SK-N-MC (cell line): ENCODE data around the gene MBIP.

Experiments
- DNase-seq: peaks from one replicate; pipeline ENCODE4 v3.0.0-alpha.2; 2011; ENCODE audit warnings: low read depth, low spot score
- H3K27ac ChIP-seq: fragments of 200-600 bp; sonication (generic); 2 replicates; pipeline ENCODE4 v1.5.1; 2016; ENCODE audit warnings: mixed run types
- H3K36me3 ChIP-seq: fragments of 200-600 bp; sonication (generic); 2 replicates; pipeline ENCODE4 v1.6.1; 2017; ENCODE audit warnings: antibody characterized with exemption, low read length, mixed read lengths; ENCODE audit not compliant: insufficient read depth
- H3K4me3 ChIP-seq: fragments of 200-600 bp; sonication (generic); 2 replicates; pipeline ENCODE4 v1.5.1; 2016
- H3K9ac ChIP-seq: fragments of 200-600 bp; sonication (generic); 2 replicates; pipeline ENCODE4 v1.8.0; 2017; ENCODE audit warnings: mixed run types, mixed read lengths; ENCODE audit not compliant: insufficient read length
- H3K9me3 ChIP-seq: fragments of 200-600 bp; sonication (generic); 2 replicates; pipeline ENCODE4 v1.6.1; 2017; ENCODE audit warnings: low read depth, mild to moderate bottlenecking, antibody characterized with exemption, low read length, moderate library complexity, mixed read lengths
- EZH2 ChIP-seq: fragments of 200-600 bp; sonication (generic); IDR thresholded peaks from one replicate; pipeline ENCODE4 v1.6.1; 2017; ENCODE audit warnings: antibody characterized with exemption
- FOXP2 ChIP-seq: optimal IDR thresholded peaks from 2 replicates; pipeline ENCODE3; 2011; ENCODE audit warnings: mild to moderate bottlenecking, moderate library complexity; ENCODE audit not compliant: insufficient read depth; ENCODE audit errors: extremely low read length, control extremely low read depth
- POLR2AphosphoS5 ChIP-seq: IDR thresholded peaks from 2 replicates; pipeline ENCODE4 v1.6.1; 2012; ENCODE audit warnings: mild to moderate bottlenecking, low read depth, low read length, borderline replicate concordance

The MBIP gene

DNA sequence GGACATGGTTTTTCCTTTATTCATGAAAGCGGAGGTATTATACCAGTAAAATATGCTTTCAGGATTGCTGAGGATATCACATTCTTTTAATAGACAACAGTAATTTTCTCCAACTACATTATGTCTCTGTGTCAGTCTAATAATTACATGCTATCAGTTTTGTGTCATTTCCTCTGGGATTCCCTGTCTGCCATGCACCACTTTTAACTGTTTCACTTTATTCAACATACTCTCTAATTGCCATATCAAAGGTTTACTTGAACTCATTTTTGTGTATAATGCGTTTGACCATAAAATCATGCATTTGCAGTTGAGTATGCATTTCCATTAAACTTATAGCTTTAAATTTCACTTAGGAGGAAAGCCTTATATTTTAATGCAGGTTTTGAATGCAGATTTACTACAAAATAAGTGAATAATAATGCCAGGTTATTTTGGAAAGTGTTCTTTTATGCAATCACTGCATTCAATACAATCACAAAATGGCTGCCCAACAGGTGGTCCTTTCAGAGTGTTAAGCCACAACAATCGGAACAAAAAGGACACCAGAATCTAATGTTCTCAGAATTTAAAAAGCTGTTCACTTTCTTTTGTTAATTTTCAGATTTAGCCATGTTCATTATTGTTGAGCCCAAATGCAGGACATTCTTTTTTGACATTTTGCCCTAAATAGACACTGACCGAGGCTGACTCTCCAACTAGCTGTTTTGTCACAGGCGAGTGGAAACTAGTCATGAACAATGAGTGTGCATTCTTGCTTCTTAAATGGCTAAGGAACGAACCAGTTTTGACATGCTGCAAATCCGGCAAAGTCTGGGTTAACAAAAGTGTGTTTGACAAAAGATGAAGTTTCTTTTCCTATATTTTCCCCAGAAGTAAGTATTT, 40.9 kb downstream of the MBIP start:
- DNase-seq, result no peak
- H3K9me3 ChIP-seq, result no peaks in the 10 kb centered on the region
- no peak overlapping the region for H3K9ac ChIP-seq
- TF ChIP-seq FOXP2 (no peak), EZH2 (no peak), POLR2AphosphoS5 (no peak)
- no peaks in the 10 kb centered on the region for H3K36me3 ChIP-seq
- H3K4me3 ChIP-seq, result no peak overlapping the region
- H3K27ac ChIP-seq, result no peak overlapping the region

DNA sequence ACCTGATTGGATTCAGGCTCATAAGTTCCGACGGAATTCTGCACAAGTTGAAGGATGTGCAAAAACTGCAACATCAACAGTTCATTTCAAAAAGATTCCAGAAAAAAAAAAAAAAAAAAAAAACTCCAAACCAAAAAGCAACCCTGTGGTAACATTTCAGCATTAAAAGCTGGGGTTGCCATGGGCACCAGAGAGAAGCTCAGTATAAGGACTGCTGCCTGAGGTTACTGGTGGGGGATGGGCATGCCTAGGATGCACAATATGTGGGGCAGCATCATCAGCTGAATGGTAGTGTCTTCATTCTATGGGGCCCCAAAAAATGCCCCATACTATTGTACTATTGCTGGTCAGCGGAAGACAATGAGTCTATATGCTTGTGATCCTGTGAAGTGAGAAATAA, 44.7 kb downstream of the MBIP start:
- H3K27ac ChIP-seq, result no peak overlapping the region
- no peaks in the 10 kb centered on the region for H3K9me3 ChIP-seq
- no peak overlapping the region for H3K9ac ChIP-seq
- TF ChIP-seq FOXP2 (no peak), POLR2AphosphoS5 (no peak), EZH2 (no peak)
- no peak overlapping the region for H3K4me3 ChIP-seq
- H3K36me3 ChIP-seq, result no peaks in the 10 kb centered on the region
- DNase-seq, result no peak

DNA sequence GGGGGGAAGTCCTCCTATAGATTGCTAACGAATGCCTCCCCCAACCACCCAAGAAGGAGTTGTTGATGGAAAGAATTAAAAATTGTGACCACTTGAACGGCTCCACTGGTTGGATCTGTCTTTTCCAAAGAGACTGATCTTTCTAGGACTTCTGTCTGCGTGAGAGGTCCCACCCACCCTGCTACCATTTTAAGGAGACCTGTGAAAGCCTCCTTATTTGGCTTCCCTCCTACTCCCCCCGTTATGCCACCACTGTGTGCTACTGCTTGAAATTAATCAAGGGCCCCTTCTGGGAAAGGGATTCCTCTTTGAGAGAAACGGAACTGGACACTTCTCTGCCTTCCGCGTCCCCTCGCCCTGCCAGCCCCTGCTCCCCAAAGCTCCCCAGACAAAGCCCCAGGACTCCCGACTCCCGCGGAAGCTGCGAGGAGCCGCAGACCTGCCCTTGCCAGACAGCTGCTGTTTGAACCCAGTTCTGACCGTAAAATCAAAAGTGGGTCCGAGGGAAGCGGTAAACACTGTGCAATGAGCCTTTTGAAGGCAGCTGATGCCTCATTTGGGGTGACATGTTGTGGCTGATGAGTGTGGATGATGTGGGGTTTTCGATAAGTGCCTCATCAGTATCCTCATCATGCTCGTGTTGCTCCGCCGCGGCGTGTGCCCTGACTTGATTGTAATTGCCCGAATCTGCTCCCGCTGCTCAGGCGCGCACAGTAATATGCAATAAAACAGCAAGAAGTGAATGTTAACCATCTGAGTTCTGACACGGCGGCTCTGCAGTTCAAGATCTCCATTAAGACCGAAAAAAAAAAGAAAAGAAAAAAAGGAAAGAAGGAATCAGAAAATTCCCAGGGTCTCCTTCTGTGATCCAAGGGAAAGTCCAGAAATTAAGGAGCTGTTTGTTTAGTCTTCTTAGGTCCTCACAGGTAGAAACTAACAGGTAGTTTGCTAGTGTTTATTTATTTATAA, 48.2 kb downstream of the MBIP start:
- Histone ChIP-seq H3K36me3 (no peaks in the 10 kb centered on the region), H3K9me3 (no peaks in the 10 kb centered on the region), H3K4me3 (no peak overlapping the region), H3K27ac (no peak overlapping the region), H3K9ac (no peak overlapping the region)
- DNase-seq, result no peak
- no peak for TF ChIP-seq EZH2
- no peak for TF ChIP-seq FOXP2

DNA sequence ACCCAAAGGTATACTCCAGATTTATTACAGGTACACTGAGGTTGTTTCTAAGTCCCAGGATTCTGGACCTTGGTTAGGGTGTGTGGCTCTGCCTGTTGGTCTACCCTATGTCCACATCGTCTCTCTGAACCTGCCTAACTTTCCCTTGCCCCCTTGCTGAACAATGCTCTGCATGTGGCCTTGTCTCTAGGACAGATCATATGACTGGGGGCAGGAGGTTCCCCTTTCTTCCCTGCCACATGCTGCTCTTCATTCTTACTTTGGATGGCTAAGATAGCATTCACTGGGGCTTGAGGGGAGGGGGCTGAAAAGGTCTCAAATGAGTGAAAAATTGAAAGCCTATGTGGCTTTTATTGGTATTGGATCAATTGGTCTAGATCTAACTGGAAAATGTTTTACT, 49.2 kb downstream of the MBIP start:
- no peak overlapping the region for H3K4me3 ChIP-seq
- no peak for DNase-seq

DNA sequence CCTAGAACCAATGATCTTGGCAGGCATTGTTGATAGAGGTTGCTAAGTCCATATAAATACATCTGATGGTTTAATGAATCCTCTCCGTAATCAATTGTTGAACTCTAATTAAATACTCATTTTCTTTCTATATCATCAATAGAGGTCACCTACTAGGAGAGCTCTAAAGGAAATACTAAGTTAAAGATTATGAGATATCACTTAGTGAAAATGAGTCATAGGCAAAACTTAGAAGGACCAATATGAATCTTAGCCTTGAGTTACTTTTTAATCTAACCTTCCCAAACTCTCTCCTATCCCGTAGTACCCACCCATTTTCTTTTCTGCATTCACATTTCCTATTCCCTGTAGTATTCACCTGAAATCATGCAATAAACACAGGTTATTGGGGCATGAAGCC, 50.2 kb downstream of the MBIP start:
- Histone ChIP-seq H3K36me3 (no peaks in the 10 kb centered on the region), H3K27ac (no peak overlapping the region), H3K9me3 (no peaks in the 10 kb centered on the region), H3K9ac (no peak overlapping the region), H3K4me3 (no peak overlapping the region)
- no peak for TF ChIP-seq POLR2AphosphoS5
- no peak for TF ChIP-seq EZH2
- no peak for TF ChIP-seq FOXP2
- no peak for DNase-seq

More for the DNA sequence above, 49.2 kb downstream of the MBIP start:
- Histone ChIP-seq H3K9ac (no peak overlapping the region), H3K36me3 (no peaks in the 10 kb centered on the region), H3K27ac (no peak overlapping the region), H3K9me3 (no peaks in the 10 kb centered on the region)
- TF ChIP-seq EZH2 (no peak), FOXP2 (no peak), POLR2AphosphoS5 (no peak)

DNA sequence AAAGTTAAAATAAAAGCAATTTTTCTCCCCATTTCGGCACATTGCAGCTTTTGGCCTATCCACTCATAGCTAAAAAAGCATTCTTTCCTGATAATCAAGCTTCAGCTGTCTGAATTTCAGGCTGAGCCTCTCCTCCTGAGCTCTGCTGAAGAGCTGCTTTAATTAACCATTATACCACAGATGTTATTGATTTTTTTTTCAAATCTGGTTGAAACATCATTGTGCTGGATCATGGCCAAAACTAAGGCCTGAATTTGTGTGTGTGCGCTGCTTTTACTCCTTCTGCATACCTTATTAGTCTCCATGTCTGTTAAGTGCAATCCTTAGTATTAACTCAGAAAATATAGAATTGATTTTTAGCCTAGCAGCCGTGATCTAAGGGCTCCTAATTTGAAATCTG, 52.3 kb downstream of the MBIP start:
- no peak for DNase-seq

DNA sequence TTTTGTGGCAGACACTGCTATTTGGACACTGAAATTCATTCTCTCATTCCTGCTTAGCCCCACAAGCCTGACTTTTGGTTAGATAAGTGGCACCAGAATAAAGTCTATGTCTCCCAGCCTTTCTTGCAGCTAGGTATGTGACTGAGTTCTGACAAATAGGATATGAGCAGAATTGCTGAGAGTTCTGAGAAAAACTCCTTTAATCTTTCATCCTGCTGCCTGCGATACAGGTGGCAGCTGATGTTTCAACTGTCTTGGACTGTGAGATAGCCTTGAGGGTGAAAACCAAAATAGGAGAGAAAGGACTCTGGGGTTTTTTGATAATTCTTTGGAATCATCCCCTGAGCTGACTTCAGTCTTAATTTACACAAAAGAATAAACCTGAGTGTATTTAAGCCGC, 55.8 kb downstream of the MBIP start:
- Histone ChIP-seq H3K4me3 (no peak overlapping the region), H3K9me3 (no peaks in the 10 kb centered on the region), H3K9ac (no peak overlapping the region), H3K27ac (no peak overlapping the region), H3K36me3 (no peaks in the 10 kb centered on the region)
- TF ChIP-seq POLR2AphosphoS5, result no peak
- TF ChIP-seq FOXP2, result no peak
- no peak for DNase-seq

More for the DNA sequence above, 52.3 kb downstream of the MBIP start:
- H3K36me3 ChIP-seq, result no peaks in the 10 kb centered on the region
- TF ChIP-seq POLR2AphosphoS5, result no peak
- no peak for TF ChIP-seq FOXP2
- TF ChIP-seq EZH2, result no peak
- peak overlapping the region; percentile 39 for H3K4me3 ChIP-seq
- H3K9me3 ChIP-seq, result no peaks in the 10 kb centered on the region
- peak overlapping the region; percentile 24 for H3K9ac ChIP-seq
- H3K27ac ChIP-seq, result peak overlapping the region; percentile 52

DNA sequence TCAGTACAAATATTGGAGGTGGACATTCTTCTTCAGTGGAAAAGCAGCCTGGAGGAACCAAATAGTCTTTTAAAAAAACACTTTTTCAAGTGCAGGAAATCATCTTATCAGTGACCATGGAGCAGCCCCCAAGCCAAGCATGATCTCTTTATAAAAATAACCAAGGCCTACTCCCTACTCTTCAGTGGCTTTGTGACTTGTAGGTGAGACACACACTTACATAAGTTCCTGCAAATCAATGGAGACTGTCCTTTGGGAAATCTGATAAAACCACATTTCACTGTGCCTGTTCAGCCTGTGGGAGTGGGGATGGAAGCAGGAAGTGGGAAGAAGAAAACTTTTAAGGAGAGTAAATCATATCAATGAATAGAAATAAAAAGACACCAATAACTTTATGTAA, 56.3 kb downstream of the MBIP start:
- Histone ChIP-seq H3K36me3 (no peaks in the 10 kb centered on the region), H3K9me3 (no peaks in the 10 kb centered on the region), H3K27ac (no peak overlapping the region), H3K4me3 (no peak overlapping the region), H3K9ac (no peak overlapping the region)
- no peak for TF ChIP-seq FOXP2
- TF ChIP-seq EZH2, result no peak
- TF ChIP-seq POLR2AphosphoS5, result no peak
- DNase-seq, result no peak
